ENCODE data around the gene P4HA2.

Gene P4HA2

DNA sequence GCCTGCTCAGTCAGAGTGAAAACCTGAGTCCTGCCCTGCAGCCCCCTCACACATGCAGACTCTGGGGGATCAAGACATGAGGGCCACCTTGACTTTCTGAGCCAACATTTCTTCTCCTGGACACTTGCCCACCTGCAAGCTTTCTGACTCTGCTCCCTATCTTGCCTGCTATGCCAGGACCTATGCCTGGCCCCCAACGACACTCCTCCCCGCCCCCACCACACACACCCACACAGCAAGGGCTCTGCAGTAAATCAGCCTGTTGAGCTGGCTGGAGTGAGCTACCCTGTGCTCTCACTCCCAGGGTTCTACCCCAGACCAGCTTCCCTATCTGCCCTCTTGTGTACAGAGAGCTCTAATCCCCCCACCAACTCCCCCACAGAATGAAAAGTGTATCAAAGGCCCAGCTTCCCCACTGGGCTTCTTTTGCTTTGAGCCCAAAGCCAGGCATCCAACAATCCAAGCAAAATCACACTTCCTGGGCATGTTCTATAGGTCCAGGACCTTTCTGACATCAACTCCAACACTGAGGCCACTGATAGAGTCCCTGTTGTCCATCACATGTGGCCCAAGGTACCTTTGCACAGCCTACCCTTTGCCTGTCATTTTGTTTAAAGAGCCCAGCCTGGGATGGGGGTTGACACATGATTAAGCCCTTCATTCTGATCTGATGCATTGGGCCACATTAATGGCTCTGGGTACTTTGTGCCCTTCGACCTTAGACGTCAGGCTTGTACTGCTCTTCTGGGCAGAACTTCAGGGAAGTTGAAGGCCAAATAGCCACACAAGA lies 37.1 kb upstream of the P4HA2 start:
- no peak for DNase-seq

DNA sequence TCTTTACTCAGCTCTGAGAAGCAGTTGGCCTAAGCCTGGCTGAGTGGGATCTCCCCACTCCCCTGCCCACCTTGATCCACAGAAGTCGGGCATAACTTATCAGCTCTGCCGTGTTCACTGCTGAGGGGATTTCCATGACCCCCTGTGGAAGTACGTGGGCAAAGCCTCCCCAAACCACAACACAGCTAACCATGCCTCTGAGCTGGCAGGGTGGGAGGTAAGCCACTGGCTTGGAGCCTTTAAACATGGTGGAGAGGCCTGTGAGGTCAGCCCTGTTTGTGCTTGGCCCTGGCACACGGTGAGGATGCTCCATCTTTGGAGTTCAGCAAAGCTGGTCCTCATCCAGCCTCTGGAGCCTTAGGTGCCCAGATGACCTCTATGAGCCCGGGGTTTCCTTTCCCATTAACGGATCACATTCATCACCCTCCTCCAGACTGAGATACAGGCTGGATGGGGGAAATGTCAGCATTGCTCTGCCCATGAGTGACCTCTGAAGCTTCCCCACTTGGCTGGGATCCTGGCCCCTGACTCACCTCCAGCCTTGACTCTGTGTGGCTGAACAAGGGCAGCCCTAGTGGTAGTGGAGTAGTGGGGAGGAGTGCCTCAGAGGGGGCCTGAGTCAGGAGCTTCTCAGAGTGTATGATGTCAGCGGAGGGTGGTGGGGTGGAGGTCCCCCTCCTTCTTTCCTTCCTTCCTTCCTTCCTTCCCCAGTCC lies 36.1 kb upstream of the P4HA2 start:
- peak; percentile 93 for DNase-seq

DNA sequence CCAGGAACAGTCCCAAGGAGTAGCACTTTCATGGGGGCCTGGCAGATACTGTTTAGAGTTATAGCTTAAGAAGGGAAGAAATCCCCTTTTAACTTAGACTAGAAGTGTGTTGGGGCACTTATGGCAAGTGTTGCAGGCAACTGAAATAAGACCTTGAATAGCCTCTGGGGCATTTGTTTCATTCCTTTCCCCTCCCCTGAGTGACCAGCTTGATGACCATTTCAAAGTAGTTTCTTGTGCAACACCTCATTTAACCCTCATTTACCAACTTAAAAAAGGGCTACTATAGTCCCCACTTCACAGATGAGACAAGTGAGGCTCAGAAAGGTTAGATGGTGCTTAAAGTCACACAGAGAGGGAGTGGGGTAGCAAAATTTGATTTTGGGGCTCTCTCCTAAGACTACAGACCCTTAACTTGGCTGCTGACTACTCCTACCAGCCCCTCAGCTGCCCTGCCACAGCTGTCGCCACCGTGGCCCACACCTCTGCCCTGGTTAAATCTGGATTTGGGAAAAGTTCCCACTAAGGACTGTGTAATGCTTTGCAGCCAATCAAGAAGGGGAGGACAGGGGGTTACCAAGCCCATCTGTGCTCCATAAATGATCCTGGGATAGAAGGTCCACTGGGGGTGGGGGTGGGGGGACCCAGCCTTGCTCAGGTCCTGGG lies 35.4 kb upstream of the P4HA2 start:
- no peak for DNase-seq

DNA sequence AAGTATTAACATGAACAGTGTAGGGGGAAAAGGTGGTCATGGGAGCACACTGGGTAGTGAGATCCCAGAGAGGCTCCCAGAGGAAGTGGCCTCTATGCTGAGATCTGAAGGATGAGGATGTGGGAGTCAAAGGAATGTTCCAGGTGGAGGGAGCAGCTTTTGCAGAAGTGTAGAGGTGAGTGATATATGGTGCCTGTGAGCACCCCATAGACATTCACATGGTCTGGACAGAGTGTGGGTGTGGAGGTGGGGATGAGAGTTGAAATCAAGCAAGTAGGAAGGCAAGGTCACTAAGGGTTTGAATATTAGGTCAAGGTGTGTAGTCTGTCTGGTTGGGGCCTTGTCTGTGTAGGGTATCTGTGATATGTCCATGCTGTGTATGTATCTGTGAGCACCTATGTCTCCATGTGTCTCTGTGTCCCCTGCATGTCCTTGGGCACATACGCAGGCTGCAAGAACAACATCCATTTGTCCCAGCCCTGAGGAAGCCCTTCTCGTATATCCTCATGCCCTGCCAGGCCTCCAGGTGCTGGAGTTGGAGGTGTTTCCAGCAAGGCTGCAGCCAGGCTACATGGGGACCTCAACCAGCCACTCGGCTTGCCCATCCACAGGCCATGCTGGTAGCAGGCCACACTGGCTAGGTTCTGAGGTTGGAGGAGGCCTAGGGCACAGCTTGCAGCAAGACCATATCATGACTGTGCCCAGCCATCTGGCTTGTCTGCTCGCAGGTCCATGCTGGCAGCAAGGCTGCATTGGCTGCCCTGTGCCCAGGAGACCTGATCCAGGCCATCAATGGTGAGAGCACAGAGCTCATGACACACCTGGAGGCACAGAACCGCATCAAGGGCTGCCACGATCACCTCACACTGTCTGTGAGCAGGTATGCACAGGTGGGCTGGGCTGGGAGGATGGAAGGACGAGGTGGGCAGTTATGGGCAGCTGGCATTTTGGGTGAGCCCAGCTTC lies 34.5 kb upstream of the P4HA2 start:
- no peak for DNase-seq

DNA sequence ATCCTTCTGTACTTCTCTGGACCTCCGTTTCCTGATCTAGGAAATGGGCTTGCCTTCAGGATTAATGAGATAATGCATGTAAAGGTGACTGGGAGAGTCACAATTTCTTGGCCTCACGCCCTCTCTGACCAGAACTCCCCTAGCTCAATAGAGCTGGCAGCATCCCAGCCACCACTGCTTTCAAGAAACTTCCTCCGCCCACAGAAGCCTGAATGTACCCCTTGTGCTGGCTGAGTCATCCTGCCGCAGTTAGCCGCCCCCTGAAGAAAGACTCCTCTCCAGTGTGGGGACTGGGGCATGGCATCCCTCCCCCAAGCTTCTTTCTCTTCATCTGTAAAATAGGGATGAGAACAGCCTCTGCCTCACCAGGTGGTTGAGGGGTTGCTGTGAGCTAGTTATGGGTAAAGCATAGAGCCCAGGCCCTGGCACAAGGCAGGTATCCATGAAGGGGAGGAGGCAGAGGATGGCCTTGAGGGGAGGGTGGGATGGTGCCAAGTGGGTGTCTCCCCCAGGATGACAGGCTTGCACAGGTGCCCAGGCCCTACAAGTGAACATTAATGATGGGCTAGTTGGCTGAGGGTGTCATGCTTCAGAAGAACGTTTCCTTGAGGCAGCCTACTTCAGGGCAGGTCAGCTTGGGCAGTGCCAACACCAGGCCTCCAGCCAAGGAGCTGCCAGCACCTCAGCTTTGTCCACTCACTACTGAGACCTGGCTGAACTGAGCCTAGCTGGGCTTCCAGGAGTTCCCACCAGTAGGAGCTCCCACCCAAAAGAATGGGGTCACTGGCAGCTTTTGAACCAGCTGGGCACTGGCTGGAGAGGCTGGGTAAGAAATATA lies 33.3 kb upstream of the P4HA2 start:
- peak; percentile 69 for DNase-seq

DNA sequence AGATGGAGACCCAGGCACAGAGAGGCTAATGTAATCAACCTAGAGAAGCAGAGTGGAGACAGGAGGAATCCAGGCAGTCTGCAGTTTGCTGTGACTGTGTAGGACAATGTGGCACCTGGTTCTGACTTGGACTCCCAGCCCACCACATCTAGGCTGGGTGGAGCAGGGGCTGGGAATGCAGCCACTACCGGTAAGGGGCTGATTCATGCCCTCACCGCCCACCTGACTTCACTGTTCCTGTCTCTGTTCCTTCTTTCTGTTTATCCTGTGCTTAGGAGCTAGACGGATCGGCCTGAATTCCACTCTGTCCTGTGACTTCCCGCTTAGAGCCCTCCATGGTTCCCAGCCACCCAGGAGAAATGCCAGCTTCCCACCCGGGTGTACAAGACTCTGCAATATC lies 32.4 kb upstream of the P4HA2 start:
- no peak for DNase-seq

DNA sequence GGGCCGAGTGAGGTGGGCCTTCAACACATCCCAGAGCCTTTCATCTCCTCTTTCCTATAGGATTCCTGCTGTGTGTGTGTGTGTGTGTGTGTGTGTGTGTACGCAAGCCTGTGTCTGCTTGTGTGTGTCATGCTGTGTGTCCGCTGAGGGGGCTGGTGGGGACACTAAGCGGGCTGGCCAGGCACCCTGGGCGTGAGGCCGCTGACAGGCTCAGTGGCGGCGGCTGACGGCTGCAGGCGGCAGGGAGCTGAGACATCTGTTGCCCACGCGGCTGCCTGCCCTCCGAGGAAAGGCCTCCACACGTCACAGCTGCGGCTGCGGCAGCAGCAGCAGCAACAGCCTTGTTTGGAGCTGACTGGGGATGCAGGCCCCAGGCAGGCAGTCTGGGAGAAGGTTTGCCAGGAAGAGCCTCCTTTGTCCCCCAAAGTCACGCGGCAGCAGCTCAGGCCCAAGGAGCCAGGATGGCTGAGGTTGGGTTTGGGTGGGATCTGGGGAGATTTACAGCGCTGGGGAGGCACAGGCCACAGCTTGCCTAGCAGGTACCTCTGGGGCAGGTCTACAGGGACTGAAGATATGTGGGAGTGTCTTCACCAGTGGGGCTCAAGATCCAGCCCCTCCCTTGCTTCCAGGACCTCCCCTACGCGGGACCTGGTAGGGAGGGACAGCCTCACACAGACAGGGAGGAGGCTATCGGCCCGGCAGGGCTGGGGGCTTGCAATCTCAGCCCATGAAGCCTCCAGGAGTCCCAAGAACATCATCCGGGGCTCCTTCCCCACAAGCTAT lies 31.6 kb upstream of the P4HA2 start:
- DNase-seq, result peak; percentile 93

DNA sequence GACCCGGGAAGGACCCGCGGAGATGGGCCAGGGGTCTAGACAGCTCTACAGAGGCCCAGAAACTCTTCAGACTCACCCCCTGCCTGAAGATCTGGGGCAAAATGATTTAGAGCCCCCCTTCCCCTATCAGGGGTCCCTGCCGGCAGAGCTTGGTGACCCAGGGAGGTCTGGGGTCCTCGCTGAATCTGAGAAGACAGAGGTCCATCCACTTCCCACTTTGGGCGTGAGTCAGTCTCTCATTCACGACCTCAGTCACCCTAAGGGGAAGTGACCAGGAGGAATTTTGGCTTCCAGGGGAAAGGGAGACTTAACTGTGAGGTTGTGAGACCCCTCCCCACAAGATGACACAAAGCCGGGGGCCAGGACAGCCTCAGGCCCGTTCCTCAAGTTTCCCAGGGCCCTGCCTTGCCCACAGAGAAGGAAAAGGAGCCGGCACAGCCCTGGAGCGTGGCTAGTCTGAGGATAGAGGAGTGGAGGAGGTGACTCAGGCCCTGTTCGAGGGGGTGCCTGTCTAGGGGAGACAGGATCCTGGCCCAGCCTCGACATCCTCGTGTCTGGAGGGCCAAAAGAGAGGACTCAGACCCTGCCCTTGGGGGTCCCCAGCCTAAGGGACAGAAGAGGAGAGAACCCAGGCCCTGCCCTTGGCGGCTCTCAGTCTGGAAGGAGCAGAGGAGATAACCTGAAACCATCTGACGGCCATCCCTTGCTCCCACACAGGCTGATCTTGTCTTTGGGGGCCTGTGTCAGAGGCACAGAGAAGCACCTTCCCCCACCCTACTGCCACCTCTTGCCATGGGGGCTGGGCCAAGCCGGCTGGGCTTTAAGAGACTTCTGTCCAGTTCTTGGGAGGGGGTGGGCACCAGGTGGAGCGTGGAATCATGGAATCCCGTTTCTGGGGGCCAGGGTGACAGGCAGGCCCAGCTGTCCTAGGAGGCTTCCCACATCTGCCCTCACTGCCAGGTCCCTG lies 30.7 kb upstream of the P4HA2 start:
- peak; percentile 61 for DNase-seq

DNA sequence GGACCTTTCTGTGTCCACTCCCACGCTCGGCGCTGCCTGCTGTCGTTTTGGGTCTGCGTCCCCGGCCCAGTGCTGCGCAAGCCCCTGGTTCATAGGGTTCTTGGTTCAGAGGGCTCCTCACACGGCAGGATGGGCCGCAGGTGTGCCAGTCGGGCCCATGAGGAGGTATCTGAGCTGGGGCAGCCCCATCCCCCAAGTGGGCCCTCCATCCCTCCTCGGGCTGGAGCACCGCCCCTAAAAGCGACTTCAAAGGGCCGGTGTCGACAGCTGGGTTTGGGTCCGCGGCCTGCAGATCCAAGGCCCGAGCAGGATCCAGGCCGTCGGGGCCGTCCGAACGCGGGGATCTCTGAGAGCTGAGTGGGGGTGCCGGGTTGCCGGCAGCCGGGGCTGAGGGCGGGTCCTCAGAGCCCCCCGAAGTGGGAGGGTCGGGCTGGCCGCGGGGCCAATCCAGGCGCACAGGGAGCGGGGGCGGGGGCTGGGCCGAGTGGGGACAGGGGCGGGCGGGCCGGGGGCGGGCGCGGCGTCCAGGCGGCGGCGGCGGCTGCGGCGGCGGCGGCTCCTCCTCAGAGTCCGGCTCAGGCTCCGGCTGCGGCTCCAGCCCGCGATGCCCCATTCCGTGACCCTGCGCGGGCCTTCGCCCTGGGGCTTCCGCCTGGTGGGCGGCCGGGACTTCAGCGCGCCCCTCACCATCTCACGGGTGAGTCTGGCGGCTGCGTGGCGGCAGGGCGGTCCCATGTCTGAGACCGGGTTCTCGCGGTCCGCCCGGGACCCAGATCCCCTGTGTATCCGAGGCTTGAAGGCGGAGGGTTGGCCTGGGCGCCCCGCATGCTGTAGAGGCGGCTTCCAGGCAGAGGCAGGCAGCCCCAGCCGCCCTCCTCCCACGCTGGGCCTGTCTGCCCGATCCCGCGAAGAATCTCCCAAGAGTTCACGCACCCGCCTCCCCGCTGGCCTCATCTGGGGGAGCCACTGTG lies 29.8 kb upstream of the P4HA2 start, which contains the start of gene PDLIM4:
Gene PDLIM4 (plus strand): TSS at position 566 of the 971 bp plus-strand sequence. CDS start 39 bp downstream, at position 605.
- DNase-seq, result no peak

DNA sequence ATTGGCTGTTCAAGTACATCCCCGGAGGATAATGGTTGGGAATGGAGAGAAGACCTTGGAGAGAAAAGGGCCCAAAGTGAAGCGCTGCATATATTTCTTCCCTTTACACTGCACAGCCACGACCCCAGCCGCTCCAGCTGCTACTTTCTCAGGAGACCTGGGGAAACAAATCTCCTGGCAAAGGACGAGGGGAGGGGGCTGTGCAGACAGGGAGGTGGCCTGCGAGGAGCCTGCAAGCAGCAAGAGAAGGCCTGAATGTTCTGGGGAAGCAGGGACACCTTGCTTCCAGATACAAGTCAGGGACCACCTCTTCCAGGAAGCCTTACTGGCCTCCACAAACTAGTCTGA lies 29.1 kb upstream of the P4HA2 start:
- no peak for DNase-seq

DNA sequence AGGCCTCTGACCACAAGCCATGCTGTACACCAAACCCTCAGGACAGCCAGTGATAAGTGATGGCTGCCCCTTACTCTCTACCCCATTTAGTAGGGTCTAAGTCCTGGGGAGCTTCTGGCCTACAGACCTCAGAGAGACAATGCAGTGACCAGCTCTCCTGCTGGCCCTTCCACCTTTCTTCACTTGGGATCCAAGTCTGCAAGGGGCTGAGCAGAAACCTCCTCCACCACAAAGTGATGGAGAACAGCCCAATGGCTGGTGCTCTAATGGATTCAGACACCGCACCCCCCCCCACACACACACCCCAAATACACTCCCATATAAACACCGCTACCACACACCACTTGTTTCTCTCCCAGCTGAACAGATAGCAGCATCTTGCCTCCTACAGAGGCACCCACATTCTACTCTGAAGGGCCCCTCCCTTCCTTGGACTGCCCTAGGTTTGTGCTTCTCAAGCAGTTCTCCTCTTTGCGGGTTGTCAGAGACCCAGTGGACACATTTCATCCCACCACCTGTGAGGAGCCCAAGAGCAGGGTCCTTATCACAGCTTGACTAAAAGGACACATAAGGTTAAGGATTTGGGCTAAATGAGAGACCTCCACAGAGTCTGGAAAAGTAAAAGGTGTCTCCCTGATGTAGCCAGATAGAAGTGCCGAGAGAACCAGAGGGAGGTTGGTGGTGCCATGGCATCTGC lies 28.6 kb upstream of the P4HA2 start:
- DNase-seq, result no peak

DNA sequence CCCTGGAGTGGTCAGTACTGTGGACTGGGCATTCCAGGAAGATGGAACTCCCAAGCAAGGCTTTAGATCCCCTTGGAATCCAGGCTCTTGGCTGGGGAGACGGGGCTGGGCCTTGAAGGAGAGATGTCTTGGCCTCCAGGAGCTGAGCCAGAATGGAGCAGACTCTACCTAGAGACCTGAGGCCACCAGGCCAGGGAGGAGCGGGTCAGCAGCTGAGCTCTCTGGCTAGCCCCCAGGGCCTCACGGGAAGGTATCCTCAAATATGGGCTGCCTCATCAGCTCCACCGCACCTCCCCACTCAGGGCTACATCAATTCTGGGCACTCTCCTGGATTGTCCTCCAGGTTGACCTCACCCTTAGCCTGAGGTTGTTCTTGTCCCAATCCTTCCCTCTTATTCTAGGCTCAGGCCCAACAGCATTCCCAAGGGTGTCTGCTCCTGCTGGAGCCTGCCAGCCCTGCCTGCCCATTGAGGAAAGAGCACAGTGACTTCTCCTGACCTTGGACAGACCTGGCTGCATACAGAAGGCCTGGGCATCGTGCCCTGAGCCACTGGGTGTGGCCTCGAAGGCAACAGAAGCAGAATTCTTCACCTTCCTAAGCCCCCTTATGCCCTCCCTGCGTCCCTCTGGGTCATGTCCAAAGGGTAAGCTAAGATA lies 26.8 kb upstream of the P4HA2 start:
- DNase-seq, result no peak

DNA sequence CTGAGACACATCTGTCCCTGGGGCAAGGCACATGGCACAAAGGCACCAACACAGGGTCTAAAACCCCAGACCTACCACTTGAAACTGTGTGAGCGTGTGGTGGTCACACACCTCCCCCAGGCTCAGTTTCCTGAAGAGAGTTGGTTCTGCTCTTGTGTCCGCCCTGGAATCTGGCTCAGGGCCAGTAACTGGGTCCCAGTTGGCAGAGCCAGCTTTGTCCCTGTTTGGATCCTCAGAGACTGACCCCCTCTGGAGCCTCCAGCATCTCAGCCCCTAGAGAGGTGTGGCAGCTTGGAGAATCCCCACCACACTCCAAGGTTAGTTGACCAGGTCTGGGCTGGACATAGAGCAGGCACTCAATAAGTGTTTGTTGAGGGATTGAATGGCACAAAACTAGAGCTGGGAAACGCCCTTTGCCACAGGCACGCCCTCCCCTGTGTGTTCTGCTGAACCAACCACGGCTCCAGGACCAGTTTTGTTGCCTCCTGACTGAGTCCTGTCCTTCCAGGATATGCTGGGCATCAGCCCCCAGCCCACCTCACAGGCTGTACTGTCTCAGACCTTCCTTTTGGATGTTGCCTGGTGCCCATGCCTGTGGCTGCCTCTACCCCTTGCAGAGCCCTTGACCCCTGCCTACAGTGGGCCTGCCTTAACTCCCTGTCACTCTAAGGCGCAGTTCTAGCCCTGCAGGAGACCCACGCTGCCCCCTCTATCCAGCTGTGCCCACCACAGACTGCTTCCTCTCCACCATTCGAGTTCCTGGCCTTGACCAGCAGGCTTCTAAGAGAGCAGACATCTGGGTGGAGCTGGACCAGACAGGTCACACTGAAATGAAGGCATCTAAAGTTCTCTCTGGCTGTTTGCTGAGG lies 26.0 kb upstream of the P4HA2 start:
- DNase-seq, result no peak

DNA sequence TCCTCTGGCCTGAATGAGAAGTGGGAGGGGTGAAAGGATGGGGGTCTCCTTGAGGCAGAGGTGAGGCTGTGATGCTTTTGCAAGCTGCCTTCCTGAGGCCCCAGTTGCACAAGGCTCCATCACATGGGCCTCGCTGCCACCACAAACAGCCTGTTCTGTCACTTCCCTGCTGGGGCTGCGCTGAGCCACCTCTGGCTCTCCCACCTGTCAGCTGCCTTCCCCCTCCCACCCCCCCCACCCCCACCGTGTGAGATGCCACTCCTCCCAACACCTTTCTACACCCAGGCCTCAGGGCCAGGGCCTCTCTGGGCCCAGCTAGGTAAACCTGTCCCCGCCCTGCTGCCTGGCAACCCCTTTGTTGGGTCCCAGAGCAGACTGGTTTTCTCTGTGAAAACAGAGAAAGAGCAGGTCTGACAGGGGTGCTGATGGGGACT lies 25.4 kb upstream of the P4HA2 start:
- DNase-seq, result no peak

DNA sequence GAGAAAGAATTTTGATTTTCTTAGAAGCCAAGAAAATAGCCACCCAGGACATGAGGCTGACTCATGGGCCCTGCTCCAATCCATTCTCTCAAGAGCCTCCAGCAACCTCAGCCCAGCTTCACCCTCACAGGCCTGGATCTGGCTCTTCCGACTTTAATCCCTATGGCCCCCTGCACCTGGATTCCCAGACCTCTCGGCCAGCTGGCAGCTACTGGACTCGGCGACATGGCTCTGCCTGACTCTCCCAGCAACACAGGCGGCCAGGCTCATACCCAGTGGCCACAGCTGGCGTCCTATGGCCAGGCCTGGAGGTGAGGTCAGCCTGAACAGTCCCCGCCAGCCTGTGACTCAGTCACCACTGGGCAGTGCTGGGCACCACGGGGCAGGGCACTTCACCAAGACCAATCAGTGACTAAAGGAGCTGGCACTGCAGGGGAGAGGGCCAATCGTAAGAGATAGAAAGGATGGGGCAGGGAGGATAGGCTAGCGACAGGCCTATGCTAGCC lies 23.6 kb upstream of the P4HA2 start:
- DNase-seq, result no peak

DNA sequence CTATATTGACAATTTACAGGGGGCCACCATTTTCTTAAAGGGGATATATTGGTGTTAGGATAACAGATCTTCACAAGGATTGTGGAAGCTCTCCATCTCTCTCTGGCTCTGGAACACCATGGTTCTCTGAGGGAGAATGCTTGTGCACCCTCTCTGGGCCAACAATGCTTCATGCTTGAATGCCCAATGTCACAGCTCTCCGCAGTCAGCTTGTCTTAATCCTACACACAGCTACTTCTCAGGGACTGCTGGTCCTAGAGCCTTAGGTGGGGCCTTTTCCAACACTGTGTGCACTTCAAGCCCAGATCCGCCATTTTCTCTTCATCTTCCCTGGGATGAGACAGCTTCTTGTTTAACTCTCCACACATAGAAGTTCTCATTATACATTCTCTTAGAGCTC lies 22.9 kb upstream of the P4HA2 start:
- DNase-seq, result no peak

Measured in HCEC 1CT (cell line).